GM21447 (cell line): ENCODE measurements around the gene PPIE.

Experiments
- ATAC-seq: cut with Tn5 transposase; IDR thresholded peaks from one replicate; pipeline ENCODE4 v1.9.1; 2021; ENCODE audit not compliant: unreplicated experiment

PPIE gene

DNA sequence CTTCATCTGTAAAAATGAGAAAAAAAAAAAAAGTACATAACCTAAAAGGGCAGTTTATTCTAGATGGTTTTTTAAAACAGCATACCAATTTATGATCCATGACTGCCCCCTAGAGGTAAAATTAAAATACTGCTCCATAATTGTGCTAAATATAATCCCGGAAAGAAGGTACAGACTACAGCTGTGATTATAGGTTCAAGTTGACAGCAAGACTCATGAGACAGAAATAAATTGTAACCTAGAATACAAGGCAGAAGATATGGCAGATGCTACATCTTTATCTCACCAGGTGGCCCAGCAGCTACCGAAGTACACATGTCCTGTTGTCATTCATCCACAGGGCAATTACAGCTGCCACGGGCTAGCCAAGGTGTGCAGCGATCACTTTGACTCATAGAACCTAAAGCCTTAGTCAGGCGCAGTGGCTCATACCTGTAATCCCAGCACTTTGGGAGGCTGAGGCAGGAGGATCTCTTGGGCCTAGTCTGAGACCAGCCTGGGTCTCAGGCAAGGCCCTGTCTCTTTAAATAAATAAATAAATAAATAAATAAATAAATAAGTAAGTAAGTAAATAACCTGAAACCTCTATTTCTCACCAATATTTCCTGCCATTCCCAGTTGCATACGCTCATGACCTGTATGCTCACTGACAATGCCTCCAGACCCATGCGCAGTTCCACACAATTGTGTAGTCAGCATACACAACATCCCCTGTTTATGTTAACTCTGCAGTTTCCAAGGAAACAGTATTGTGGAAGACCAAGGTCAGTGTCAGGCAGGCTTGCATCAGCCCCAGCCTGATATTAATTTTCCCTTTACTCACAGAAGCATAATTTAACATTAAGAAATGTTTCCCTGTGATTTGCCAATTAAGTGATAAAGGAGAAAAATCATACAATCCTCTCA is 18.3 kb upstream of the PPIE start:
- no peak for ATAC-seq

- no peak for ATAC-seq
These were observed 17.0 kb upstream of the PPIE start for GRCh38 chr1:39721664-39722063.

GRCh38 chr1:39722495-39722894 is 16.2 kb upstream of the PPIE start:
- ATAC-seq: no peak

GRCh38 chr1:39726600-39726999 is 12.1 kb upstream of the PPIE start:
- ATAC-seq: no peak

GRCh38 chr1:39727221-39727931 is 11.3 kb upstream of the PPIE start:
- ATAC-seq: no peak

- ATAC-seq: no peak
These were observed 10.8 kb upstream of the PPIE start for GRCh38 chr1:39727932-39728317.

DNA sequence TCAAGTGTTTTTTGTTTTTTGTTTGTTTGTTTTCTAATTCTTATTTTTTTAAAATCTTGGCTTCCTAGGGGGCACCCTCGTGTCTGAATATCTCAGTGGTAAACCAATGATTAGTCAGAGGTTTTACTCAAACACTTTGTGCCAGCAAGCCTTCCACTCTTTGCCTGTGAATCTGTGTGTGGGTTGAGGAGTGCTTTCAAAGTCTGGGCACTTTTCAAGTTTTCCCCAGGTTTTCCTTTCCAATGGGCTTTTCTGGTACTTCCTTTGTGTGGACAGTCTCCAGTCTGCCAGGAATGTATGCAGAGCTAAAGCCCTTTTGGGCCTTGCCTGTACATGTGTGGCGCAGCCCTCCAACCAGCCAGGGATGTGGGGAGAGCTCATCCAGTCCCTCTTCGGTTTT is 9.7 kb upstream of the PPIE start:
- ATAC-seq: no peak

DNA sequence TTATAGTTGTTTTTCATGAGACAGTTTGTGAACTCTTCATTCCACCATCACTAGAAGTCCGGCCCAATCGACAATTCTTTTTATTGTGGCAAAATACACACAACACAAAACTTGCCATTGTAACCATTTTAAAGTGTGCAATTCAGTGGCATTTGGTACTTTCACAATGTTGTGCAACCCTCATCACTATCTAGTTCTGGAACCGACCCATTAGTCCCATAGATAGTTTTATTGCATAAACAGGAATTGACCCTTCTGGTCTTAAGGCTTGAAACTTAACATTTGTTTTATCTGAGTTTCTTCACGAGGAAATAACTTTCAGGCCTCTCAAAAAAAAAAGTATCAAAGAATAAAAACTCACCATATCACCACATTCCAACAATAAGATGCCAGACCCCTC is 8.8 kb upstream of the PPIE start:
- ATAC-seq: no peak

- ATAC-seq: no peak
These were observed 6.0 kb upstream of the PPIE start for GRCh38 chr1:39732730-39733129.

GRCh38 chr1:39733161-39733560 is 5.5 kb upstream of the PPIE start:
- ATAC-seq: no peak

GRCh38 chr1:39735731-39736130 is 3.0 kb upstream of the PPIE start:
- ATAC-seq: no peak

GRCh38 chr1:39737546-39738169 is 1.0 kb upstream of the PPIE start:
- no peak for ATAC-seq

DNA sequence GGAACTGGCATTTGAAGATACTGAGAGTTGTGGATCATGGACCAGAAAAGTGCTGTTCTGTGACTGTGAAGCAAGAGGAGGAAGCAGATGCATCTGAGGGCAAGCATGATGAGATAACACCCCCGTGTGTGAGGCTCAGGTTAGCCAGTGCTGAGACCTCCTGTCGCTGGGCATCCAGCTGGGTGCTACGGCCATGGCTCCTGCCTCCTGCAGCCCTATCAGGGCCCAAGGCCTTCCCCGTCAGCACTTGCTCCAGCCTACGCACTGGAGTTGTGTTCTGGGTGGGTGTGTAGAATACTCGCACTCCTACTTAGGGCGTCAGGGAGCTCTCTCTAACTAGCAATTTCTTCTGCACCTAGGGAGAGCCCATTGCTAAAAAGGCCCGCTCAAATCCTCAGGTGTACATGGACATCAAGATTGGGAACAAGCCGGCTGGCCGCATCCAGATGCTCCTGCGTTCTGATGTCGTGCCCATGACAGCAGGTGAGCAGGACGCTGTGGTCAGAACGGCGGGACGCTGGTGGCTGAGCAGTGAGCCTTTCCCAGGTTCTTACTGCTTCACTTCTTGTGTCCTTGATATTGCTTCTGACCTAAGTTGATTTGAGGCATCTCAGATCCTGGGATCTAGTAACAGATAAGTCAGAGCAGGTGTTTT is 6.5 kb downstream of the PPIE start:
- ATAC-seq: no peak

DNA sequence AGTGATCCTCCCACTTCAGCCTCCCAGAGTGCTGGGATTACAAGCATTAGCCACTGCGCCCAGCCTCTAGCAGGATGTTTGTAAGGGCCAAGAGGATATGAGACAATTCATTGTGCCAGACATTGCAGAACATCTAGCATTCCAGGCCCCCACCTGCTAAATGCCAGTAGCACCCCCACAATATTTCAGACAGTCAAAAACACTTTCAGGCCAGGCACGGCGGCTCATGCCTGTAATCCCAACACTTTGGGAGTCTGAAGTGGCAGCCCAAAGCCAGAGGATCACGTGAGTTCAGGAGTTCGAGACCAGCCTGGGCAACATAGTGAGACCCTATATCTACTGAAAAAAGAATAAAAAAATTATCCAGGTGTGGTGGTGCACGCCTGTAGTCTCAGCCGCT is 12.9 kb downstream of the PPIE start:
- no peak for ATAC-seq

DNA sequence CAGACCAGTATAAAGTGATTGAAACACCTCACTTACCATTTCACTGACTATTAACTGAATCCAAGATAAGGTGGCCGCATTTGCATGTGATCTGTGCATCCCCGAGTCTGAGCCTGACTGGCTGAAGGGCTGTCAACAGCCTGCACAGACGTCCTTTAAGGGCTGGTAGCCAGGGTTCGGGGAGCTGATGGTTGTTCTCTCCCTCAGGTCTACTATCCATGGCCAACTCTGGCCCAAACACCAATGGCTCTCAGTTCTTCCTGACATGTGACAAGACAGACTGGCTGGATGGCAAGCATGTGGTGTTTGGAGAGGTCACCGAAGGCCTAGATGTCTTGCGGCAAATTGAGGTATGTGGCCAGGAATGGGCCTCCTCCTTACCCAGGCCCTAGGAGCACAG is 14.0 kb downstream of the PPIE start:
- no peak for ATAC-seq

DNA sequence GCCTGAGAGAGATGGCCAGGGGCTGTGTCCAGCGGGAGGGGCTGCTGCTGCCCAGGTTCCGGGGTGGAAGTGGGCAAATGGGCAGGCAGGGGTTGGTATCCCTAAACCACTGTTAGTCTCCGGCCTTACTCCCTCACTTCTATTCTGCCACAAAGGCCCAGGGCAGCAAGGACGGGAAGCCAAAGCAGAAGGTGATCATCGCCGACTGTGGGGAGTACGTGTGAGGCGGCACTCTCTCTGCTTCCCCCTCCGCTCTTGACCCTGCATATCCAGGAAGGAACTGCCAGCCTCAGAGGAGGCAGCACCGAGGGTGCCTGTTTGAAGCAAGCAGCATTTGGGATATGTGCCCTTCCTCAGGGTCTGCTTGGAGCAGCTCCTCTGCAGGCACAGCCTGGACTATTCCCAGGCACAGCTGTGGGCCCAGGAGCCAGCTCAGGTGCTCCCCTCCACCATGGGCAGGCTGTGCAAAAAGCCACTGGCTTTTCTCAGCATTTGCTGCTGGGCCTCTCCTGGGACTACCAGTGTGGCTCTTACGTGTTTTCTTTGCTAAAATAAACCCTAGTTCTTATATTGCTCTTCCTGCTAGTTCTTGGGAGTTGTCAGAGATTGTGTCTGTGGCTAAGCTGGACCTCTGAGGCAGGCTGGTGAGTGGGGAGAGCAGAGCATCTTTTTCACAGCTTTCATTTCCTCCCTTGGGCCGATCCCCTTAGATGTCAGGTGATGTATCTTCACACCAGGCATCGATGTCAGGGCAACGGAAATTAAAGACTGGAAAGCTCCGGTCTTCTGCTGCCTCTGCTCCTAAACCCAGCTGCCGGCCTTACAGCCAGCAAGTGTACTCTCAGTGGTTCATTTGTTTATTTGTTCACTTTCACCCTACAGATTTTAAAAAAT is 14.7 kb downstream of the PPIE start:
- no peak for ATAC-seq

- ATAC-seq: no peak
These were observed 15.4 kb downstream of the PPIE start for GRCh38 chr1:39754026-39754570.

- no peak for ATAC-seq
These were observed 16.3 kb downstream of the PPIE start for GRCh38 chr1:39754906-39755504.

GRCh38 chr1:39755965-39756659 is 17.4 kb downstream of the PPIE start:
- no peak for ATAC-seq
